K562 (cell line): ENCODE data around the gene SOX6. TPM values are rescaled to one million over a fixed set of nuclear protein-coding genes. Genes with fewer than 3 reads are reported as not detected.

Experiments used
- ATAC-seq: fragments of 200-7000 bp; cut with Tn5 transposase; 3 replicates; pipeline ENCODE4 v1.9.1; 2020; ENCODE audit warnings: moderate library complexity
- BruUV-seq: library from RNA; stranded (reverse); fragments of 400-500 nt; replicated peaks from 2 replicates; lab custom pipeline; 2021; lab: Mats Ljungman, UMichigan
- CTCF ChIA-PET: fragments of 300-600 bp; formaldehyde crosslinking; extraction: SDS; loops from one replicate; lab custom pipeline; 2021; ENCODE audit warnings: low intra/inter-chr PET ratio; lab: Yijun Ruan, JAX
- POLR2A ChIA-PET: fragments of 300-600, 350-650 bp; sonication (Branson Sonifier 250); formaldehyde crosslinking; extraction: SDS; loops from one replicate; lab custom pipeline; 2021; ENCODE audit warnings: antibody characterized with exemption, inconsistent platforms; lab: Yijun Ruan, JAX
- DNase-seq, 4 experiments: peaks; one replicate each; pipeline versions ENCODE4 v3.0.0 to v3.0.0-alpha.2; 2011 to 2018; ENCODE audit warnings: low spot score in 3 of 4, mixed read lengths in 3 of 4; ENCODE audit errors: extremely low read depth in 1 of 4
- FAIRE-seq: peaks from 2 replicates; lab custom pipeline; 2011; peaks lifted over from hg19 to GRCh38; lab: Jason Lieb, UNC
- H2AFZ ChIP-seq: 2 replicates; pipeline ENCODE4 v1.6.0; 2011; ENCODE audit warnings: low read depth, low read length, control low read depth, inconsistent platforms
- H3K27ac ChIP-seq: fragments of 200-600 bp; 3 replicates; pipeline ENCODE4 v1.8.0; 2011; ENCODE audit warnings: low read depth, mild to moderate bottlenecking, control low read depth, inconsistent platforms, low read length, moderate library complexity, mixed read lengths; ENCODE audit errors: extremely low read depth
- H3K27me3 ChIP-seq, 2 experiments: fragments of 300-600 bp in 1 of 2; 2 replicates in 1 of 2; 3 replicates in 1 of 2; pipeline versions ENCODE4 v1.6.0 to v1.8.0; 2011; ENCODE audit warnings: inconsistent platforms in 2 of 2, low read length in 2 of 2, mild to moderate bottlenecking in 1 of 2, mixed read lengths in 1 of 2, moderate library complexity in 1 of 2; ENCODE audit not compliant: control insufficient read depth in 2 of 2, insufficient read depth in 2 of 2
- H3K36me3 ChIP-seq: fragments of 300-600 bp; 3 replicates; pipeline ENCODE4 v1.8.0; 2011; ENCODE audit warnings: mild to moderate bottlenecking, low read length, inconsistent platforms; ENCODE audit not compliant: control insufficient read depth, insufficient read depth
- H3K4me1 ChIP-seq, 2 experiments: fragments of 200-600 bp in 1 of 2; replicated peaks in 1 of 2; 2 replicates in 1 of 2; 3 replicates in 1 of 2; pipeline versions ENCODE4 v1.5.1 to v1.8.0; 2011; ENCODE audit warnings: inconsistent platforms in 2 of 2, low read length in 2 of 2, mild to moderate bottlenecking in 1 of 2, mixed read lengths in 1 of 2, moderate library complexity in 1 of 2; ENCODE audit not compliant: control insufficient read depth in 2 of 2, insufficient read depth in 2 of 2
- H3K4me2 ChIP-seq: 2 replicates; pipeline ENCODE4 v1.6.1; 2011; ENCODE audit warnings: low read length, control low read depth, inconsistent platforms, mixed read lengths; ENCODE audit not compliant: insufficient read depth
- H3K4me3 ChIP-seq: fragments of 200-600 bp; sonication (generic), shearing (Covaris generic); 2 replicates; pipeline ENCODE4 v1.5.1; 2016; ENCODE audit warnings: control low read depth, inconsistent platforms
- H3K79me2 ChIP-seq: fragments of 200-600 bp; 3 replicates; pipeline ENCODE4 v1.8.0; 2011; ENCODE audit warnings: low read length, inconsistent platforms; ENCODE audit not compliant: control insufficient read depth, insufficient read depth
- H3K9ac ChIP-seq, 2 experiments: 2 replicates each; pipeline versions ENCODE4 v1.6.0 to v1.6.1; 2011; ENCODE audit warnings: low read depth in 2 of 2, low read length in 2 of 2, control low read depth in 1 of 2, inconsistent platforms in 1 of 2, mild to moderate bottlenecking in 1 of 2, mixed read lengths in 1 of 2; ENCODE audit not compliant: insufficient read depth in 1 of 2
- H3K9me1 ChIP-seq: one replicate; pipeline ENCODE4 v1.6.0; 2011; ENCODE audit warnings: inconsistent platforms, mild to moderate bottlenecking, low read length, moderate library complexity; ENCODE audit not compliant: control insufficient read depth, insufficient read depth
- H3K9me3 ChIP-seq: replicated peaks from 2 replicates; pipeline ENCODE4 v1.5.1; 2011; ENCODE audit warnings: low read depth, low read length, inconsistent platforms; ENCODE audit not compliant: control insufficient read depth, insufficient read depth
- H4K20me1 ChIP-seq: replicated peaks from 2 replicates; pipeline ENCODE4 v1.6.1; 2011; ENCODE audit warnings: low read length, inconsistent platforms, mixed read lengths; ENCODE audit not compliant: control insufficient read depth, insufficient read depth
- BRCA1 ChIP-seq, 2 experiments: fragments of 450-650 bp in 1 of 2; sonication (generic) in 1 of 2; formaldehyde crosslinking in 1 of 2; IDR thresholded peaks; 2 replicates each; pipeline versions ENCODE4 v1.5.0 to v1.6.1; 2017 to 2020; ENCODE audit warnings: mild to moderate bottlenecking in 1 of 2, missing genetic modification reagents in 1 of 2
- E2F1 ChIP-seq: sonication (generic); formaldehyde crosslinking; IDR thresholded peaks from 2 replicates; pipeline ENCODE4 v1.8.1; 2023; ENCODE audit warnings: mild to moderate bottlenecking, missing genetic modification reagents, moderate library complexity
- HBP1 ChIP-seq: fragments of 450-650 bp; formaldehyde crosslinking; IDR thresholded peaks from 2 replicates; pipeline ENCODE4 v1.4.0; 2022; ENCODE audit warnings: missing genetic modification characterization
- NFE2 ChIP-seq: IDR thresholded peaks from 2 replicates; pipeline ENCODE4 v1.6.1; 2014; ENCODE audit warnings: antibody characterized with exemption, low read depth
- NR4A1 ChIP-seq, 2 experiments: fragments of 250-450 bp in 1 of 2; fragments of 450-650 bp in 1 of 2; sonication (Bioruptor Pico) in 1 of 2; IDR thresholded peaks; 2 replicates each; pipeline versions ENCODE4 v1.4.0 to v1.6.1; 2016 to 2020; ENCODE audit warnings: mild to moderate bottlenecking in 2 of 2, missing compliant biosample characterization in 1 of 2, missing genetic modification characterization in 1 of 2, moderate library complexity in 1 of 2
- PHF20 ChIP-seq: fragments of 450-650 bp; IDR thresholded peaks from 2 replicates; pipeline ENCODE4 v1.6.1; 2018; ENCODE audit not compliant: partially characterized antibody
- RBM17 ChIP-seq: fragments of 200-400 bp; formaldehyde crosslinking; IDR thresholded peaks from 2 replicates; pipeline ENCODE4 v1.6.1; 2017; ENCODE audit warnings: low read depth, mild to moderate bottlenecking, low read length, borderline replicate concordance
- WHSC1 ChIP-seq: IDR thresholded peaks from one replicate; pipeline ENCODE4 v1.6.1; 2012; ENCODE audit warnings: low read length, control low read depth, inconsistent platforms
- XRCC3 ChIP-seq: fragments of 450-650 bp; IDR thresholded peaks from 2 replicates; pipeline ENCODE4 v1.6.1; 2017; ENCODE audit warnings: mild to moderate bottlenecking, moderate library complexity
- in situ Hi-C: fragments of 300-500 bp; cut with MboI; formaldehyde crosslinking; loops from 4 replicates; pipeline ENCODE4 v1.15.0; 2018; ENCODE audit warnings: inconsistent platforms, mixed read lengths
- intact Hi-C: fragments of 100-400 bp; cut with micrococcal nuclease; formaldehyde crosslinking; loops from 2 replicates; pipeline ENCODE4 v1.14.2; 2022
- polyA plus RNA-seq, 8 experiments: library from polyadenylated mRNA; depleted of rRNA in 4 of 8; stranded (reverse) in 5 of 8; unstranded in 3 of 8; fragments of >200 nt; fragmentation: Nextera tagmentation in 2 of 8; fragmentation: Illumina TruSeq in 1 of 8; extraction: Ambion mirVana in 2 of 8; extraction: Trizol in 1 of 8; gene quantifications; 2 replicates each; pipeline versions ENCODE4 v1.2.1 to v1.2.3, GENCODE V29; 2011 to 2014; ENCODE audit warnings: inconsistent platforms in 1 of 8, missing spikeins in 1 of 8
- total RNA-seq, 7 experiments: library from RNA; depleted of rRNA in 6 of 7; stranded (reverse); fragments of >200 nt in 6 of 7; fragmentation: Illumina TruSeq in 2 of 7; extraction: Trizol in 2 of 7; gene quantifications; 2 replicates each; pipeline versions ENCODE4 v1.2.1 to v1.2.3, GENCODE V29; 2011 to 2021; ENCODE audit warnings: low replicate concordance in 1 of 7
- TF ChIP-seq, protein P1 (sequence below): fragments of 450-650 bp; IDR thresholded peaks from 2 replicates; pipeline ENCODE4 v1.7.1; 2018; ENCODE audit warnings: mild to moderate bottlenecking, low read depth; ENCODE audit not compliant: partially characterized antibody
- TF ChIP-seq, protein P2 (sequence below), 3 experiments: IDR thresholded peaks in 2 of 3; conservative IDR thresholded peaks in 1 of 3; 2 replicates each; pipeline ENCODE4 v1.5.1; 2011 to 2012; ENCODE audit warnings: low read length in 3 of 3, mild to moderate bottlenecking in 3 of 3, control low read depth in 2 of 3, improper control_type of control experiment in 1 of 3, inconsistent platforms in 1 of 3, low read depth in 1 of 3, mixed read lengths in 1 of 3, moderate library complexity in 1 of 3; ENCODE audit not compliant: insufficient read depth in 2 of 3
- TF ChIP-seq, protein P3 (sequence below): fragments of 250-450 bp; sonication (Bioruptor Pico); IDR thresholded peaks from 2 replicates; pipeline ENCODE4 v1.9.0; 2021; ENCODE audit warnings: mild to moderate bottlenecking
- TF ChIP-seq, protein P4 (sequence below): fragments of 250-450 bp; sonication (Bioruptor Pico); IDR thresholded peaks from 2 replicates; pipeline ENCODE4 v1.8.0; 2021; ENCODE audit warnings: moderate library complexity, mild to moderate bottlenecking, inconsistent platforms

SOX6 gene
- total and polyA plus RNA-seq, 9 of the 15 experiments (the other 6 are each of a cell fraction or from before 2014, with no cell fraction given) = 0.89 to 8.7 (median 5.7) TPM

- TF ChIP-seq, protein P1, sequence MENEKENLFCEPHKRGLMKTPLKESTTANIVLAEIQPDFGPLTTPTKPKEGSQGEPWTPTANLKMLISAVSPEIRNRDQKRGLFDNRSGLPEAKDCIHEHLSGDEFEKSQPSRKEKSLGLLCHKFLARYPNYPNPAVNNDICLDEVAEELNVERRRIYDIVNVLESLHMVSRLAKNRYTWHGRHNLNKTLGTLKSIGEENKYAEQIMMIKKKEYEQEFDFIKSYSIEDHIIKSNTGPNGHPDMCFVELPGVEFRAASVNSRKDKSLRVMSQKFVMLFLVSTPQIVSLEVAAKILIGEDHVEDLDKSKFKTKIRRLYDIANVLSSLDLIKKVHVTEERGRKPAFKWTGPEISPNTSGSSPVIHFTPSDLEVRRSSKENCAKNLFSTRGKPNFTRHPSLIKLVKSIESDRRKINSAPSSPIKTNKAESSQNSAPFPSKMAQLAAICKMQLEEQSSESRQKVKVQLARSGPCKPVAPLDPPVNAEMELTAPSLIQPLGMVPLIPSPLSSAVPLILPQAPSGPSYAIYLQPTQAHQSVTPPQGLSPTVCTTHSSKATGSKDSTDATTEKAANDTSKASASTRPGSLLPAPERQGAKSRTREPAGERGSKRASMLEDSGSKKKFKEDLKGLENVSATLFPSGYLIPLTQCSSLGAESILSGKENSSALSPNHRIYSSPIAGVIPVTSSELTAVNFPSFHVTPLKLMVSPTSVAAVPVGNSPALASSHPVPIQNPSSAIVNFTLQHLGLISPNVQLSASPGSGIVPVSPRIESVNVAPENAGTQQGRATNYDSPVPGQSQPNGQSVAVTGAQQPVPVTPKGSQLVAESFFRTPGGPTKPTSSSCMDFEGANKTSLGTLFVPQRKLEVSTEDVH = no peak
- no peak for TF ChIP-seq PHF20
- no peak for TF ChIP-seq WHSC1
These were observed 44.0 kb downstream of the SOX6 start (continued) for GRCh38 chr11:16312233-16312765.

DNA sequence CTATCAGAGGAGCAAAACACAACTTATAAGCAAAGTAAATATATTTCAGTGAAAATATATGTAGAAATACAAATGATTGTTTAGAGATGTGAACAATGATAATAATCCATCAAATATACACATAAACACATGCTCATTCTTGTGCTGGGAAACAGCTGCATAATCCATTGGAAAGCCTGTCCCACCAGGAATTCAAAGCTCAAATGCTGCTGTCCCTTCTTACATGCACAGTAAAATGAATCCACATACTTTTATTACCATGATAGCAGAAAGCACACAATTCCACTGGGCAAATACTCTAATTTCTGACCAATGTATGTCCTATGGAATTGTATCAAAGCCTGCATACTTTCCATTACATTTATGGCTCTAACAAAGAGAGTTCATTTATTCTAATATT, 44.5 kb downstream of the SOX6 start:
- DNase-seq = no peak
- Histone ChIP-seq H3K9me1 (no peaks in the 10 kb centered on the region), H3K27me3 (no peaks in the 10 kb centered on the region), H3K27ac (no peak overlapping the region), H3K9ac (no peak overlapping the region), H3K9me3 (no peaks in the 10 kb centered on the region), H3K4me1 (no peaks in the 10 kb centered on the region), H4K20me1 (no peaks in the 10 kb centered on the region), H2AFZ (no peak overlapping the region), H3K4me3 (no peak overlapping the region), H3K36me3 (no peaks in the 10 kb centered on the region), H3K4me2 (no peak overlapping the region), H3K79me2 (no peaks in the 10 kb centered on the region)
- ChIA-PET CTCF (no interaction called here), POLR2A (interaction anchor here (1.8 to 3.3 kb wide), 2 partner anchors 9 to 12 kb away, joined by 3 to 8 read pairs; no protein-coding TSS in a partner anchor)
- intact Hi-C loops = no loop called here
- no TSS peak for BruUV-seq
- FAIRE-seq = no peak
- ATAC-seq = no peak
- in situ Hi-C loops = no loop called here
- TF ChIP-seq E2F1 (CRISPR knock-in tag) (no peak), BRCA1 (IDR thresholded peaks at IDR 0.05) (no peak), BRCA1 (CRISPR knock-in tag; IDR thresholded peaks at IDR 0.05) (no peak), NR4A1 (CRISPR knock-in tag; IDR thresholded peaks at IDR 0.05) (no peak), NR4A1 (tag; IDR thresholded peaks at IDR 0.05) (no peak), HBP1 (no peak), XRCC3 (no peak), NFE2 (no peak), RBM17 (no peak)
- TF ChIP-seq, protein P2, sequence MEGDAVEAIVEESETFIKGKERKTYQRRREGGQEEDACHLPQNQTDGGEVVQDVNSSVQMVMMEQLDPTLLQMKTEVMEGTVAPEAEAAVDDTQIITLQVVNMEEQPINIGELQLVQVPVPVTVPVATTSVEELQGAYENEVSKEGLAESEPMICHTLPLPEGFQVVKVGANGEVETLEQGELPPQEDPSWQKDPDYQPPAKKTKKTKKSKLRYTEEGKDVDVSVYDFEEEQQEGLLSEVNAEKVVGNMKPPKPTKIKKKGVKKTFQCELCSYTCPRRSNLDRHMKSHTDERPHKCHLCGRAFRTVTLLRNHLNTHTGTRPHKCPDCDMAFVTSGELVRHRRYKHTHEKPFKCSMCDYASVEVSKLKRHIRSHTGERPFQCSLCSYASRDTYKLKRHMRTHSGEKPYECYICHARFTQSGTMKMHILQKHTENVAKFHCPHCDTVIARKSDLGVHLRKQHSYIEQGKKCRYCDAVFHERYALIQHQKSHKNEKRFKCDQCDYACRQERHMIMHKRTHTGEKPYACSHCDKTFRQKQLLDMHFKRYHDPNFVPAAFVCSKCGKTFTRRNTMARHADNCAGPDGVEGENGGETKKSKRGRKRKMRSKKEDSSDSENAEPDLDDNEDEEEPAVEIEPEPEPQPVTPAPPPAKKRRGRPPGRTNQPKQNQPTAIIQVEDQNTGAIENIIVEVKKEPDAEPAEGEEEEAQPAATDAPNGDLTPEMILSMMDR (IDR thresholded peaks at IDR 0.05 in 2 of 3, conservative IDR thresholded peaks at IDR 0.05 in 1 of 3; ENCODE audit: insufficient read depth in 2 of 3, low read depth in 1 of 3, low read length in 3 of 3) = no peak
- TF ChIP-seq, protein P3, sequence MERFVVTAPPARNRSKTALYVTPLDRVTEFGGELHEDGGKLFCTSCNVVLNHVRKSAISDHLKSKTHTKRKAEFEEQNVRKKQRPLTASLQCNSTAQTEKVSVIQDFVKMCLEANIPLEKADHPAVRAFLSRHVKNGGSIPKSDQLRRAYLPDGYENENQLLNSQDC = no peak
- TF ChIP-seq, protein P4, sequence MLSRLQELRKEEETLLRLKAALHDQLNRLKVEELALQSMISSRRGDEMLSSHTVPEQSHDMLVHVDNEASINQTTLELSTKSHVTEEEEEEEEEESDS (CRISPR knock-in tag) = no peak
